Measurements from ENCODE around the gene SESN3. TPM values are rescaled to one million over a fixed set of nuclear protein-coding genes. Genes with fewer than 3 reads are reported as not detected.
"Not testable (repeated sequence)": the region's sequence is repeated elsewhere in the genome, so short reads cannot be mapped to it uniquely, and the experiment has no call there.

SESN3 gene
- total RNA-seq, 1 experiment from 2014 or later = 8.8 TPM

- no peak for DNase-seq (ENCODE audit: low read depth, low spot score)
- in situ Hi-C loops (cut with HindIII; ENCODE audit: low pct_unique_long_range_greater_than_20kb, low sequenced_read_pairs) = no loop called here
Observed at GRCh38 chr11:95144313-95145235, 86.4 kb downstream of the SESN3 start.

GRCh38 chr11:95143106-95143681 is 87.8 kb downstream of the SESN3 start:
- DNase-seq (ENCODE audit: low read depth, low spot score) = no peak
- in situ Hi-C loops (cut with HindIII; ENCODE audit: low pct_unique_long_range_greater_than_20kb, low sequenced_read_pairs) = no loop called here

- DNase-seq (ENCODE audit: low read depth, low spot score) = no peak
- in situ Hi-C loops (cut with HindIII; ENCODE audit: low pct_unique_long_range_greater_than_20kb, low sequenced_read_pairs) = no loop called here
Observed at GRCh38 chr11:95142431-95142830, 88.6 kb downstream of the SESN3 start.

GRCh38 chr11:95140397-95141033 is 90.5 kb downstream of the SESN3 start:
- peak; percentile 43 for DNase-seq (ENCODE audit: low read depth, low spot score)
- in situ Hi-C loops (cut with HindIII; ENCODE audit: low pct_unique_long_range_greater_than_20kb, low sequenced_read_pairs) = no loop called here

- in situ Hi-C loops (cut with HindIII; ENCODE audit: low pct_unique_long_range_greater_than_20kb, low sequenced_read_pairs) = no loop called here
- peak; percentile 48 for DNase-seq (ENCODE audit: low read depth, low spot score)
Observed at GRCh38 chr11:95138448-95138847, 92.6 kb downstream of the SESN3 start.

- DNase-seq (ENCODE audit: low read depth, low spot score) = no peak
- in situ Hi-C loops (cut with HindIII; ENCODE audit: low pct_unique_long_range_greater_than_20kb, low sequenced_read_pairs) = no loop called here
Observed at GRCh38 chr11:95137299-95137698, 93.7 kb downstream of the SESN3 start.

GRCh38 chr11:95136747-95137146 is 94.3 kb downstream of the SESN3 start:
- DNase-seq (ENCODE audit: low read depth, low spot score); in situ Hi-C loops (cut with HindIII; ENCODE audit: low pct_unique_long_range_greater_than_20kb, low sequenced_read_pairs): not testable (repeated sequence)

- in situ Hi-C loops (cut with HindIII; ENCODE audit: low pct_unique_long_range_greater_than_20kb, low sequenced_read_pairs) = no loop called here
- no peak for DNase-seq (ENCODE audit: low read depth, low spot score)
Observed at GRCh38 chr11:95135880-95136279, 95.1 kb downstream of the SESN3 start.

- DNase-seq (ENCODE audit: low read depth, low spot score) = no peak
- in situ Hi-C loops (cut with HindIII; ENCODE audit: low pct_unique_long_range_greater_than_20kb, low sequenced_read_pairs) = no loop called here
Observed at GRCh38 chr11:95135155-95135554, 95.8 kb downstream of the SESN3 start.

- in situ Hi-C loops (cut with HindIII; ENCODE audit: low pct_unique_long_range_greater_than_20kb, low sequenced_read_pairs) = no loop called here
Observed at GRCh38 chr11:95134491-95134890, 96.5 kb downstream of the SESN3 start.

GRCh38 chr11:95132956-95133355 is 98.0 kb downstream of the SESN3 start:
- in situ Hi-C loops (cut with HindIII; ENCODE audit: low pct_unique_long_range_greater_than_20kb, low sequenced_read_pairs) = no loop called here
- peak; percentile 90 for DNase-seq (ENCODE audit: low read depth, low spot score)

More at GRCh38 chr11:95134491-95134890, 96.5 kb downstream of the SESN3 start:
- no peak for DNase-seq (ENCODE audit: low read depth, low spot score)

- no peak for DNase-seq (ENCODE audit: low read depth, low spot score)
- in situ Hi-C loops (cut with HindIII; ENCODE audit: low pct_unique_long_range_greater_than_20kb, low sequenced_read_pairs) = no loop called here
Observed at GRCh38 chr11:95128602-95129001, 102.4 kb downstream of the SESN3 start.

GRCh38 chr11:95123556-95123955 is 107.4 kb downstream of the SESN3 start:
- DNase-seq (ENCODE audit: low read depth, low spot score) = no peak
- in situ Hi-C loops (cut with HindIII; ENCODE audit: low pct_unique_long_range_greater_than_20kb, low sequenced_read_pairs) = no loop called here

- peak; percentile 31 for DNase-seq (ENCODE audit: low read depth, low spot score)
Observed at GRCh38 chr11:95121698-95122097, 109.3 kb downstream of the SESN3 start.

GRCh38 chr11:95119361-95120060 is 111.5 kb downstream of the SESN3 start:
- in situ Hi-C loops (cut with HindIII; ENCODE audit: low pct_unique_long_range_greater_than_20kb, low sequenced_read_pairs) = no loop called here
- DNase-seq (ENCODE audit: low read depth, low spot score) = no peak

More at GRCh38 chr11:95121698-95122097, 109.3 kb downstream of the SESN3 start:
- in situ Hi-C loops (cut with HindIII; ENCODE audit: low pct_unique_long_range_greater_than_20kb, low sequenced_read_pairs) = no loop called here

- DNase-seq (ENCODE audit: low read depth, low spot score) = no peak
- in situ Hi-C loops (cut with HindIII; ENCODE audit: low pct_unique_long_range_greater_than_20kb, low sequenced_read_pairs) = no loop called here
Observed at GRCh38 chr11:95115597-95115996, 115.4 kb downstream of the SESN3 start.

All from SK-MEL-5 (cell line).